GM21367 (cell line): ENCODE measurements around the gene DNAJB5.
"Not testable (repeated sequence)": the region's sequence is repeated elsewhere in the genome, so short reads cannot be mapped to it uniquely, and the experiment has no call there.

Experiments used
- ATAC-seq: cut with Tn5 transposase; IDR thresholded peaks from one replicate; pipeline ENCODE4 v1.9.1; 2021; ENCODE audit not compliant: unreplicated experiment

Gene DNAJB5

GRCh38 chr9:34998266-34998665 lies 8.7 kb downstream of the DNAJB5 start:
- ATAC-seq, result no peak

GRCh38 chr9:34999576-34999975 lies 10.0 kb downstream of the DNAJB5 start:
- no peak for ATAC-seq

- no peak for ATAC-seq
These were observed 11.2 kb downstream of the DNAJB5 start for GRCh38 chr9:35000535-35001284.

GRCh38 chr9:35001285-35001677 lies 11.7 kb downstream of the DNAJB5 start:
- ATAC-seq, result no peak

GRCh38 chr9:35001803-35002502 lies 12.4 kb downstream of the DNAJB5 start:
- ATAC-seq, result no peak

- ATAC-seq, result no peak
These were observed 13.1 kb downstream of the DNAJB5 start for GRCh38 chr9:35002623-35003022.

GRCh38 chr9:35004299-35004698 lies 14.8 kb downstream of the DNAJB5 start:
- ATAC-seq, result not testable (repeated sequence)

GRCh38 chr9:35010351-35010958 lies 20.9 kb downstream of the DNAJB5 start:
- ATAC-seq, result no peak

- ATAC-seq, result no peak
These were observed 25.0 kb downstream of the DNAJB5 start for GRCh38 chr9:35014517-35014916.

- not testable (repeated sequence) for ATAC-seq
These were observed 33.9 kb downstream of the DNAJB5 start for GRCh38 chr9:35023443-35023842.

GRCh38 chr9:35026671-35027070 lies 37.1 kb downstream of the DNAJB5 start:
- no peak for ATAC-seq

GRCh38 chr9:35027374-35027773 lies 37.8 kb downstream of the DNAJB5 start:
- ATAC-seq, result no peak

GRCh38 chr9:35027860-35028259 lies 38.3 kb downstream of the DNAJB5 start:
- ATAC-seq, result no peak

GRCh38 chr9:35028341-35028740 lies 38.8 kb downstream of the DNAJB5 start:
- ATAC-seq, result no peak

- ATAC-seq, result no peak
These were observed 39.7 kb downstream of the DNAJB5 start for GRCh38 chr9:35029241-35029640.

GRCh38 chr9:35029852-35030251 lies 40.3 kb downstream of the DNAJB5 start:
- ATAC-seq, result no peak

GRCh38 chr9:35033101-35033500 lies 43.6 kb downstream of the DNAJB5 start:
- no peak for ATAC-seq

- no peak for ATAC-seq
These were observed 46.5 kb downstream of the DNAJB5 start for GRCh38 chr9:35035851-35036701.

GRCh38 chr9:35042081-35042604 lies 52.6 kb downstream of the DNAJB5 start:
- ATAC-seq, result no peak

GRCh38 chr9:35042891-35043545 lies 53.5 kb downstream of the DNAJB5 start:
- ATAC-seq, result no peak
